Activated T-cell treated with anti-CD3 and anti-CD28 coated beads, Interleukin-2, amount 50 U/mL, for 4 hours (primary cell): ENCODE measurements around the gene IGFBPL1. TPM values are rescaled to one million over a fixed set of nuclear protein-coding genes. Genes with fewer than 3 reads are reported as not detected.

Experiments used
- ATAC-seq, 2 donors: fragments of 200-7000 bp; cut with Tn5 transposase; one replicate each; pipeline ENCODE4 v1.10.0; 2021
- DNase-seq: peaks from one replicate; pipeline ENCODE4 v3.0.0-alpha.2; 2020
- H3K27me3 Mint-ChIP-seq: one replicate; pipeline ENCODE4 v1.8.0; 2021; ENCODE audit warnings: low read depth, mixed read lengths
- H3K36me3 Mint-ChIP-seq: one replicate; pipeline ENCODE4 v1.8.0; 2022; ENCODE audit warnings: mixed read lengths; ENCODE audit not compliant: insufficient read depth
- H3K4me1 Mint-ChIP-seq: one replicate; pipeline ENCODE4 v1.8.0; 2021; ENCODE audit warnings: low read depth, mixed read lengths
- H3K4me3 Mint-ChIP-seq: one replicate; pipeline ENCODE4 v1.8.0; 2021; ENCODE audit warnings: mild to moderate bottlenecking, moderate library complexity, mixed read lengths
- H3K9me3 Mint-ChIP-seq: one replicate; pipeline ENCODE4 v1.8.0; 2021; ENCODE audit warnings: mixed read lengths
- total RNA-seq, 3 donors: library from RNA; stranded (reverse); gene quantifications; one replicate each; pipeline ENCODE4 v1.2.1, GENCODE V29; 2021

The IGFBPL1 gene
- total RNA-seq, 3 donors from 2014 or later: 0.24 TPM; not detected in 2

GRCh38 chr9:38439291-38439915, 15.1 kb upstream of the IGFBPL1 start:
- Mint-ChIP-seq H3K27me3 (peaks cover 4% of the 10 kb centered on the region), H3K4me1 (no peaks in the 10 kb centered on the region), H3K9me3 (no peaks in the 10 kb centered on the region), H3K36me3 (no peaks in the 10 kb centered on the region), H3K4me3 (no peak overlapping the region)
- DNase-seq (no peak), ATAC-seq (no peak)

- no peak for ATAC-seq
- Mint-ChIP-seq H3K36me3 (no peaks in the 10 kb centered on the region), H3K4me1 (no peaks in the 10 kb centered on the region), H3K4me3 (no peak overlapping the region), H3K9me3 (no peaks in the 10 kb centered on the region), H3K27me3 (peaks cover 3% of the 10 kb centered on the region)
- no peak for DNase-seq
Measured at GRCh38 chr9:38437193-38437823, 13.1 kb upstream of the IGFBPL1 start.

GRCh38 chr9:38436708-38437107, 12.5 kb upstream of the IGFBPL1 start:
- H3K27me3 Mint-ChIP-seq: peaks cover 3% of the 10 kb centered on the region
- no peak overlapping the region for H3K4me3 Mint-ChIP-seq
- no peaks in the 10 kb centered on the region for H3K4me1 Mint-ChIP-seq
- H3K36me3 Mint-ChIP-seq: no peaks in the 10 kb centered on the region
- no peak for DNase-seq
- H3K9me3 Mint-ChIP-seq: no peaks in the 10 kb centered on the region
- no peak for ATAC-seq

- Mint-ChIP-seq H3K4me1 (peaks cover 4% of the 10 kb centered on the region), H3K4me3 (no peak overlapping the region), H3K9me3 (no peaks in the 10 kb centered on the region), H3K36me3 (no peaks in the 10 kb centered on the region), H3K27me3 (peaks cover 3% of the 10 kb centered on the region)
- ATAC-seq (no peak), DNase-seq (no peak)
Measured at GRCh38 chr9:38435521-38435920, 11.3 kb upstream of the IGFBPL1 start.

GRCh38 chr9:38434853-38435252, 10.6 kb upstream of the IGFBPL1 start:
- Mint-ChIP-seq H3K9me3 (no peaks in the 10 kb centered on the region), H3K27me3 (peaks cover 3% of the 10 kb centered on the region), H3K4me3 (no peak overlapping the region), H3K4me1 (peaks cover 4% of the 10 kb centered on the region), H3K36me3 (no peaks in the 10 kb centered on the region)
- DNase-seq (no peak), ATAC-seq (no peak)

GRCh38 chr9:38434365-38434764, 10.1 kb upstream of the IGFBPL1 start:
- Mint-ChIP-seq H3K9me3 (no peaks in the 10 kb centered on the region), H3K36me3 (no peaks in the 10 kb centered on the region), H3K4me1 (peaks cover 4% of the 10 kb centered on the region), H3K27me3 (peaks cover 2% of the 10 kb centered on the region), H3K4me3 (no peak overlapping the region)
- DNase-seq (no peak), ATAC-seq (no peak)

GRCh38 chr9:38432922-38433510, 8.8 kb upstream of the IGFBPL1 start:
- DNase-seq: no peak
- H3K4me3 Mint-ChIP-seq: no peak overlapping the region
- H3K36me3 Mint-ChIP-seq: no peaks in the 10 kb centered on the region
- no peaks in the 10 kb centered on the region for H3K27me3 Mint-ChIP-seq
- H3K4me1 Mint-ChIP-seq: peaks cover 4% of the 10 kb centered on the region
- H3K9me3 Mint-ChIP-seq: no peaks in the 10 kb centered on the region
- ATAC-seq: no peak

- H3K9me3 Mint-ChIP-seq: no peaks in the 10 kb centered on the region
- no peak overlapping the region for H3K4me3 Mint-ChIP-seq
- DNase-seq: no peak
- ATAC-seq: no peak
- peaks cover 11% of the 10 kb centered on the region for H3K27me3 Mint-ChIP-seq
- H3K36me3 Mint-ChIP-seq: no peaks in the 10 kb centered on the region
- H3K4me1 Mint-ChIP-seq: peaks cover 4% of the 10 kb centered on the region
Measured at GRCh38 chr9:38431116-38431515, 6.9 kb upstream of the IGFBPL1 start.

- ATAC-seq: no peak
- H3K4me1 Mint-ChIP-seq: peaks cover 7% of the 10 kb centered on the region
Measured at GRCh38 chr9:38428062-38428461, 3.8 kb upstream of the IGFBPL1 start.

GRCh38 chr9:38424918-38425317, 664 bp upstream of the IGFBPL1 start:
- Mint-ChIP-seq H3K4me1 (peaks cover 2% of the 10 kb centered on the region), H3K36me3 (no peaks in the 10 kb centered on the region), H3K27me3 (peaks cover 51% of the 10 kb centered on the region), H3K9me3 (no peaks in the 10 kb centered on the region), H3K4me3 (peak overlapping the region; percentile 3)
- no peak for DNase-seq
- ATAC-seq: no peak

More at GRCh38 chr9:38428062-38428461, 3.8 kb upstream of the IGFBPL1 start:
- no peak for DNase-seq
- Mint-ChIP-seq H3K9me3 (no peaks in the 10 kb centered on the region), H3K36me3 (no peaks in the 10 kb centered on the region), H3K4me3 (no peak overlapping the region), H3K27me3 (peaks cover 29% of the 10 kb centered on the region)

GRCh38 chr9:38423273-38423972, 831 bp downstream of the IGFBPL1 start:
- Mint-ChIP-seq H3K9me3 (no peaks in the 10 kb centered on the region), H3K4me3 (peak overlapping the region; percentile 40), H3K27me3 (peaks cover 54% of the 10 kb centered on the region)

GRCh38 chr9:38422555-38423260, 1.5 kb downstream of the IGFBPL1 start:
- DNase-seq (no peak), ATAC-seq (no peak)
- Mint-ChIP-seq H3K9me3 (no peaks in the 10 kb centered on the region), H3K36me3 (no peaks in the 10 kb centered on the region), H3K4me1 (peaks cover 2% of the 10 kb centered on the region), H3K27me3 (peaks cover 52% of the 10 kb centered on the region), H3K4me3 (no peak overlapping the region)

More at GRCh38 chr9:38423273-38423972, 831 bp downstream of the IGFBPL1 start:
- ATAC-seq: no peak
- Mint-ChIP-seq H3K4me1 (peaks cover 2% of the 10 kb centered on the region), H3K36me3 (no peaks in the 10 kb centered on the region)
- no peak for DNase-seq

- Mint-ChIP-seq H3K36me3 (no peaks in the 10 kb centered on the region), H3K27me3 (peaks cover 46% of the 10 kb centered on the region), H3K4me3 (no peak overlapping the region), H3K4me1 (peaks cover 2% of the 10 kb centered on the region), H3K9me3 (no peaks in the 10 kb centered on the region)
- ATAC-seq: no peak
- no peak for DNase-seq
Measured at GRCh38 chr9:38421498-38422211, 2.6 kb downstream of the IGFBPL1 start.
